ENCODE measurements around the gene PSME3. TPM values are rescaled to one million over a fixed set of nuclear protein-coding genes. Genes with fewer than 3 reads are reported as not detected.
A peak's percentile ranks its signal among the peaks of the same experiment; 100 is the strongest.

The PSME3 gene
- total and polyA plus RNA-seq, 2 of the 13 experiments (the other 11 are each of a cell fraction or from before 2014, with no cell fraction given) = 66.3 to 135 TPM

DNA sequence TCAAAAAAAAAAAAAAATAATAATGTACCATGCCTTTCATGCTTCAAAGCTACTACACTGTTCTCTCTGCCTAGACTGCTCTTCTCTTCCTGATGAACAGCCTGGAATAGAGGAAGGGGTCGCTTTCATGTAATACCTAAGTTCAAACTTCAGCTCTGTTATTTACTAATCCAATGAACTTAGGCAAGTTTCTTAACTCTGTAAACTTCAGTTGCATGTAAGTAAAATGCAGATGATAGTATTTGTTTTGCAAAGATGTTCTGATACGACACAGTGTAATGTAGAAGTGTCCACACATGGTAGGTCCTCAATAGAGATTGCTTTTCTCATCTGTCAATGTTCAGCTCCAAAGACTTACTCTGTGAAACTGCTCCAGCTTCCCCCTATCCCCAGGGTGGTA, 41.2 kb upstream of the PSME3 start (continued):
- TF ChIP-seq POGZ (CRISPR knock-in tag; IDR thresholded peaks at IDR 0.05) (no peak), ZBTB20 (CRISPR knock-in tag; IDR thresholded peaks at IDR 0.05; ENCODE audit: borderline replicate concordance, low read depth) (peak; percentile 19; the same call in 1 of the 2 replicates), CENPX (CRISPR knock-in tag; IDR thresholded peaks at IDR 0.05) (no peak), FOXA3 (CRISPR knock-in tag; IDR thresholded peaks at IDR 0.05) (peak; percentile 85), NR2F2 (IDR thresholded peaks at IDR 0.05; ENCODE audit: borderline replicate concordance, low read depth) (no peak), ZSCAN29 (CRISPR knock-in tag; conservative IDR thresholded peaks at IDR 0.05) (no peak), RCOR2 (CRISPR knock-in tag; IDR thresholded peaks at IDR 0.05) (peak; percentile 39; the same call in 1 of the 2 replicates), HMGA1 (CRISPR knock-in tag; conservative IDR thresholded peaks at IDR 0.05) (no peak), ZNF101 (CRISPR knock-in tag; IDR thresholded peaks at IDR 0.05; ENCODE audit: borderline replicate concordance, low read depth) (no peak), NFIB (CRISPR knock-in tag; IDR thresholded peaks at IDR 0.05; ENCODE audit: borderline replicate concordance) (no peak), CEBPB (IDR thresholded peaks at IDR 0.05; ENCODE audit: borderline replicate concordance, low read depth, low read length) (peak; percentile 41; the same call in 1 of the 2 replicates), ZNF33A (CRISPR knock-in tag; IDR thresholded peaks at IDR 0.05; ENCODE audit: borderline replicate concordance) (no peak), SUZ12 (IDR thresholded peaks at IDR 0.05; ENCODE audit: low read depth, low read length) (no peak), REST (IDR thresholded peaks at IDR 0.05; ENCODE audit: borderline replicate concordance in 1 of 2, low read depth in 1 of 2, low read length in 2 of 2) (no peak), ZSCAN22 (CRISPR knock-in tag; IDR thresholded peaks at IDR 0.05) (no peak), MYC (CRISPR knock-in tag; IDR thresholded peaks at IDR 0.05; ENCODE audit: borderline replicate concordance) (no peak), HDAC1 (CRISPR knock-in tag; IDR thresholded peaks at IDR 0.05) (peak; percentile 58; the same call in 1 of the 2 replicates), TIGD3 (CRISPR knock-in tag; IDR thresholded peaks at IDR 0.05; ENCODE audit: borderline replicate concordance) (0 out of 2 replicates have a peak, but pooled peaks have one; percentile 32)
- TF ChIP-seq, protein P1, sequence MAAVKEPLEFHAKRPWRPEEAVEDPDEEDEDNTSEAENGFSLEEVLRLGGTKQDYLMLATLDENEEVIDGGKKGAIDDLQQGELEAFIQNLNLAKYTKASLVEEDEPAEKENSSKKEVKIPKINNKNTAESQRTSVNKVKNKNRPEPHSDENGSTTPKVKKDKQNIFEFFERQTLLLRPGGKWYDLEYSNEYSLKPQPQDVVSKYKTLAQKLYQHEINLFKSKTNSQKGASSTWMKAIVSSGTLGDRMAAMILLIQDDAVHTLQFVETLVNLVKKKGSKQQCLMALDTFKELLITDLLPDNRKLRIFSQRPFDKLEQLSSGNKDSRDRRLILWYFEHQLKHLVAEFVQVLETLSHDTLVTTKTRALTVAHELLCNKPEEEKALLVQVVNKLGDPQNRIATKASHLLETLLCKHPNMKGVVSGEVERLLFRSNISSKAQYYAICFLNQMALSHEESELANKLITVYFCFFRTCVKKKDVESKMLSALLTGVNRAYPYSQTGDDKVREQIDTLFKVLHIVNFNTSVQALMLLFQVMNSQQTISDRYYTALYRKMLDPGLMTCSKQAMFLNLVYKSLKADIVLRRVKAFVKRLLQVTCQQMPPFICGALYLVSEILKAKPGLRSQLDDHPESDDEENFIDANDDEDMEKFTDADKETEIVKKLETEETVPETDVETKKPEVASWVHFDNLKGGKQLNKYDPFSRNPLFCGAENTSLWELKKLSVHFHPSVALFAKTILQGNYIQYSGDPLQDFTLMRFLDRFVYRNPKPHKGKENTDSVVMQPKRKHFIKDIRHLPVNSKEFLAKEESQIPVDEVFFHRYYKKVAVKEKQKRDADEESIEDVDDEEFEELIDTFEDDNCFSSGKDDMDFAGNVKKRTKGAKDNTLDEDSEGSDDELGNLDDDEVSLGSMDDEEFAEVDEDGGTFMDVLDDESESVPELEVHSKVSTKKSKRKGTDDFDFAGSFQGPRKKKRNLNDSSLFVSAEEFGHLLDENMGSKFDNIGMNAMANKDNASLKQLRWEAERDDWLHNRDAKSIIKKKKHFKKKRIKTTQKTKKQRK (IDR thresholded peaks at IDR 0.05; ENCODE audit: low read length) = no peak
- TF ChIP-seq, protein P2, sequence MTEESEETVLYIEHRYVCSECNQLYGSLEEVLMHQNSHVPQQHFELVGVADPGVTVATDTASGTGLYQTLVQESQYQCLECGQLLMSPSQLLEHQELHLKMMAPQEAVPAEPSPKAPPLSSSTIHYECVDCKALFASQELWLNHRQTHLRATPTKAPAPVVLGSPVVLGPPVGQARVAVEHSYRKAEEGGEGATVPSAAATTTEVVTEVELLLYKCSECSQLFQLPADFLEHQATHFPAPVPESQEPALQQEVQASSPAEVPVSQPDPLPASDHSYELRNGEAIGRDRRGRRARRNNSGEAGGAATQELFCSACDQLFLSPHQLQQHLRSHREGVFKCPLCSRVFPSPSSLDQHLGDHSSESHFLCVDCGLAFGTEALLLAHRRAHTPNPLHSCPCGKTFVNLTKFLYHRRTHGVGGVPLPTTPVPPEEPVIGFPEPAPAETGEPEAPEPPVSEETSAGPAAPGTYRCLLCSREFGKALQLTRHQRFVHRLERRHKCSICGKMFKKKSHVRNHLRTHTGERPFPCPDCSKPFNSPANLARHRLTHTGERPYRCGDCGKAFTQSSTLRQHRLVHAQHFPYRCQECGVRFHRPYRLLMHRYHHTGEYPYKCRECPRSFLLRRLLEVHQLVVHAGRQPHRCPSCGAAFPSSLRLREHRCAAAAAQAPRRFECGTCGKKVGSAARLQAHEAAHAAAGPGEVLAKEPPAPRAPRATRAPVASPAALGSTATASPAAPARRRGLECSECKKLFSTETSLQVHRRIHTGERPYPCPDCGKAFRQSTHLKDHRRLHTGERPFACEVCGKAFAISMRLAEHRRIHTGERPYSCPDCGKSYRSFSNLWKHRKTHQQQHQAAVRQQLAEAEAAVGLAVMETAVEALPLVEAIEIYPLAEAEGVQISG (CRISPR knock-in tag; IDR thresholded peaks at IDR 0.05) = no peak

All from HepG2 (cell line).